COLO668 (cell line): ENCODE results near the gene CR1L.
"Not testable (repeated sequence)": the region's sequence is repeated elsewhere in the genome, so short reads cannot be mapped to it uniquely, and the experiment has no call there.

Experiments
- DNase-seq: peaks from one replicate; lab custom pipeline; 2025; ENCODE audit not compliant: unreplicated experiment; lab: John Stamatoyannopoulos, UW

The CR1L gene

GRCh38 chr1:207644852-207645634, at the start of gene CR1L:
Gene CR1L (plus strand): TSS chr1:207645133. CDS start chr1:207645234, 101 bp downstream.
- peak; percentile 94 for DNase-seq

GRCh38 chr1:207603777-207604176, 41.2 kb upstream of the CR1L start:
- no peak for DNase-seq

GRCh38 chr1:207605444-207606361, 39.2 kb upstream of the CR1L start:
- DNase-seq = no peak

- no peak for DNase-seq
These were observed 38.6 kb upstream of the CR1L start for GRCh38 chr1:207606362-207606755.

- DNase-seq = no peak
These were observed 32.2 kb upstream of the CR1L start for GRCh38 chr1:207612762-207613161.

GRCh38 chr1:207619871-207620542, 24.9 kb upstream of the CR1L start:
- no peak for DNase-seq

- no peak for DNase-seq
These were observed 24.4 kb upstream of the CR1L start for GRCh38 chr1:207620543-207620893.

GRCh38 chr1:207625504-207626071, 19.3 kb upstream of the CR1L start:
- not testable (repeated sequence) for DNase-seq

- DNase-seq = no peak
These were observed 18.0 kb upstream of the CR1L start for GRCh38 chr1:207626972-207627337.

- no peak for DNase-seq
These were observed 17.4 kb upstream of the CR1L start for GRCh38 chr1:207627496-207627895.

GRCh38 chr1:207628776-207629175, 16.2 kb upstream of the CR1L start:
- DNase-seq = no peak

GRCh38 chr1:207631137-207631536, 13.8 kb upstream of the CR1L start:
- DNase-seq = no peak

GRCh38 chr1:207633226-207633625, 11.7 kb upstream of the CR1L start:
- DNase-seq = no peak

- DNase-seq = not testable (repeated sequence)
These were observed 11.1 kb upstream of the CR1L start for GRCh38 chr1:207633699-207634289.

- DNase-seq = not testable (repeated sequence)
These were observed 10.6 kb upstream of the CR1L start for GRCh38 chr1:207634293-207634692.

GRCh38 chr1:207635569-207636186, 9.3 kb upstream of the CR1L start:
- DNase-seq = not testable (repeated sequence)

- DNase-seq = not testable (repeated sequence)
These were observed 6.3 kb upstream of the CR1L start for GRCh38 chr1:207638487-207639145.

GRCh38 chr1:207639362-207639761, 5.6 kb upstream of the CR1L start:
- not testable (repeated sequence) for DNase-seq

- DNase-seq = no peak
These were observed 624 bp upstream of the CR1L start for GRCh38 chr1:207644166-207644851.
